Measurements from ENCODE around the gene DOCK4.

Gene DOCK4

DNA sequence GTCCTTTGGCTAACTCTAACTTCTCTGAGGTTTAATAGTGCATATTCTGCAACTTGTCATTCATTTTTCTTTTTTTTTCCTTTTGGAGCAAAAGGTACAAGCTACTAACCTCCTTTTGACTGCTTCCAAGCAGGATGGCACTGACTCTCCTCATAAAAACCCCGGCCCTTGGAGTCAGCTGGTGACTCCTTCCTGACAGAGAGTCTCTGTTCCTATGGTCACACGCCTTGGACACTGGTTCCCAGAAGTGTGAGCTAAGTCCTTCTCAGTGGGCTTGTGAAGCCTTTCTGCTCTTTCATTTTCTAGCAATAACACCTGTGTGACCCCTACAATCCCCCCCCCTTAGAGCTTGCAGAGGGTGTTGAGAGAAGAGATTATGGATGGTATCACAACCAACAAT, 21.7 kb downstream of the DOCK4 start:
- TF ChIP-seq, protein P1, sequence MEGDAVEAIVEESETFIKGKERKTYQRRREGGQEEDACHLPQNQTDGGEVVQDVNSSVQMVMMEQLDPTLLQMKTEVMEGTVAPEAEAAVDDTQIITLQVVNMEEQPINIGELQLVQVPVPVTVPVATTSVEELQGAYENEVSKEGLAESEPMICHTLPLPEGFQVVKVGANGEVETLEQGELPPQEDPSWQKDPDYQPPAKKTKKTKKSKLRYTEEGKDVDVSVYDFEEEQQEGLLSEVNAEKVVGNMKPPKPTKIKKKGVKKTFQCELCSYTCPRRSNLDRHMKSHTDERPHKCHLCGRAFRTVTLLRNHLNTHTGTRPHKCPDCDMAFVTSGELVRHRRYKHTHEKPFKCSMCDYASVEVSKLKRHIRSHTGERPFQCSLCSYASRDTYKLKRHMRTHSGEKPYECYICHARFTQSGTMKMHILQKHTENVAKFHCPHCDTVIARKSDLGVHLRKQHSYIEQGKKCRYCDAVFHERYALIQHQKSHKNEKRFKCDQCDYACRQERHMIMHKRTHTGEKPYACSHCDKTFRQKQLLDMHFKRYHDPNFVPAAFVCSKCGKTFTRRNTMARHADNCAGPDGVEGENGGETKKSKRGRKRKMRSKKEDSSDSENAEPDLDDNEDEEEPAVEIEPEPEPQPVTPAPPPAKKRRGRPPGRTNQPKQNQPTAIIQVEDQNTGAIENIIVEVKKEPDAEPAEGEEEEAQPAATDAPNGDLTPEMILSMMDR (IDR thresholded peaks at IDR 0.05; ENCODE audit: insufficient read depth, low read depth, low read length, missing control alignments), result no peak
- H3K4me3 ChIP-seq (ENCODE audit: low read depth, low read length), result no peak overlapping the region
- DNase-seq (ENCODE audit: low read depth), result no peak

DNA sequence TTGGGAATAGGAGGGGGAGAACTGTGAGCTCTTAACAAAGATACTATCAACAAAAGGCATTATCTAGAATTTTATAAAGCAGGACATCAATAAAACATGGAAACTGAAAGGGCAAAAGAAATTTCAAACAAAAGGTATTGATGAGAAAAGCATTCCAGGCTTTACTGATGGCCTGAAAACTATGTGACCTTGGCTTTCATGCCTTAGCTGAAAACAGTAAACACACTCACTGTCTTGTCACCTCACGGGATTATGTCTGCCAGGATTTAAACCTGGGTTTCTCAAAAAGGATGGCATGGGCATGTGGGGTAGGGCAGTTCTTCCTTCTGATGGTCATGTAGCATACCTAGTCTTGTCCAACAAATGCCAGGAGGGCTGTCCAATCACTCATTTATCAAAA, 22.9 kb downstream of the DOCK4 start:
- H3K4me3 ChIP-seq (ENCODE audit: low read depth, low read length), result no peak overlapping the region
- DNase-seq (ENCODE audit: low read depth), result no peak
- TF ChIP-seq, protein P1 (IDR thresholded peaks at IDR 0.05; ENCODE audit: insufficient read depth, low read depth, low read length, missing control alignments), result no peak

DNA sequence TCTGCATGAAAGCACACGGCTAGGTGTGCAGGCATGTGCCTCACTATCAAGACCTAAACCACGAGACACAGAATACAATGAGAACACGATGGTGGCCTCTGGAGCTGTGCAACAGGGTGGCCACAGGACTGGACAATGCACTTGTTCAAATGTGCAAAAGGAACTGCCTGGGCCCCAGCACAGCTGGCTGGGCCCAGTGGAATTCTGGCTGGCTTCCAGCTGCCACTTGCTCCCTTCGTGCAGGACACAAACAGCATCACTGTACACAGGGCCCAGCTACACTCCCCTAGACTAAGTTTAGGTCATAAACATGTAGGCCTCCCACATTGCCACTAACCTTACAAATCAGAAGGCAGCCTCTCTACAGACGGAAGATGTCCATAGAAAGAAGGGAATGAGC, 23.4 kb downstream of the DOCK4 start:
- no peak overlapping the region for H3K4me3 ChIP-seq (ENCODE audit: low read depth, low read length)
- no peak for DNase-seq (ENCODE audit: low read depth)
- TF ChIP-seq, protein P1 (IDR thresholded peaks at IDR 0.05; ENCODE audit: insufficient read depth, low read depth, low read length, missing control alignments), result no peak

DNA sequence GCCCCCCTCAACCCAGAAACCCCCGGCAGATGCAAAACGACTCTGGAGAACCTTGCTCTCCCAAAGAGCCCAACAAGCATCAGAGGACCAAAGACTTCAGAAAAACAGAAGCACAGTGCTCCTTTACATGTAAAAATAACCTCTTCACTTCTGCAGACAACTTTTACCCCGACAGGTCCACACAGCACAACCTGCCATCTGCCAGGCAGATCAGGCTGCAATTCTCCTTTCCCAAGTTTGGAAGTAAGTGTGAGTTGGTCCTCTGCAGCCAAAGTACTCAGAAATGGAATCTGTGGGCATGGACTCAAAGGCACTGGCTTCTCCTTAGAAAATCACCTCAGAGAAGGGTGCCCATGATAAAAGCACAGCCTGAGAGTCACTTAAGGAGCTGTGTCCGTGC, 26.0 kb downstream of the DOCK4 start:
- no peak overlapping the region for H3K4me3 ChIP-seq (ENCODE audit: low read depth, low read length)
- no peak for DNase-seq (ENCODE audit: low read depth)
- TF ChIP-seq, protein P1 (IDR thresholded peaks at IDR 0.05; ENCODE audit: insufficient read depth, low read depth, low read length, missing control alignments), result no peak

DNA sequence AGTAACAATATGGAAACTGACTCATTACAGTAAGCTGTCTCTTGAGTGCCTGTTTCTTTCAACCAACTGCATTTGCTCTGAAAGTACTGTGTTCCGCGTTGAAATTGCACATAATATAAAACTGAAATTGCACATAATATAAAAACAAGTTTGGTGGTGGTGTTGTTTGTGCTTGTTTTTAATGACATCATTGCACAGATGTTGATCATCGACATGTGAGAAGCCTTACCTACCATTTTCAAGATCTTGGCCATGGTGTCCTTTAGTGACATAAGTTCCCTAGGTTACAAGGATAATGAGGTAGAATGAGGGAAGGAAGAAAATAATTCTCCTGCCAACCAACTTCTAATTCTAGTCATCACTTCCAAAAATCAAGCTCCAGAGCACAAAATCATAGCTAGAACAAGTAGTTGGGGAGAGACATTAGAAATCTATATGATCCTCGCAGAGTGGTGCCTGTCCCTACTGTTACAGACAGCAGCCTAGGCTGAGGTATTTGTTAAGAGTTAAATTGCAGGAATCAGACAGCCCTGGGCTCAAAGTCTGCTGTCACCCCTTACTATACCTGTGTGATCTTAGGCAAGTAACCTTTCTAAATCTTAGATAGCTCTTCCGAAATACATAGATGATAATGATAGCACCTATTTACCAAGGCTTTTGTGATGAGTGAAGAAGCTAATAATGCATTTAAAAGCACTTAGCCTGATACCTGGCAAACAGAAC, 29.3 kb downstream of the DOCK4 start:
- no peak for DNase-seq (ENCODE audit: low read depth)
- TF ChIP-seq, protein P1 (IDR thresholded peaks at IDR 0.05; ENCODE audit: insufficient read depth, low read depth, low read length, missing control alignments), result no peak
- H3K4me3 ChIP-seq (ENCODE audit: low read depth, low read length), result no peak overlapping the region

DNA sequence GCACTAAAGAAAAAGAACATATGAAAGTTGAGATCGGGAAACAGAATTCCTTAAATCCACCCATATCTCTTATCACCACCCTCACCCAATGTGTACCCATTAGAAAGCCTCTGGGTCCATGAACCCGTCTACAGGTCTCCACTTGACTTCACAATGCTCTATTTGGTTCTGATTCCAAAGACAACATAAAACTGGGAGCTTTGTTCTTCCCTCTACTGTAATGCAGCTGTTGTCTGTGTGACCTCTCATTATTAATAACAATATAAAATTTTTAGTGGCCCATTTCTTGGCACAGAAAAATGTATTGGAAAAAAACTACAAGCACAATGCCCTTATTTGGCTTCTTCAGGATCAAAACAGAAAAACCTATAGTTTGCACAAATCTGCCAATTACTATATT, 30.0 kb downstream of the DOCK4 start:
- TF ChIP-seq, protein P1 (IDR thresholded peaks at IDR 0.05; ENCODE audit: insufficient read depth, low read depth, low read length, missing control alignments), result no peak
- H3K4me3 ChIP-seq (ENCODE audit: low read depth, low read length), result no peak overlapping the region
- DNase-seq (ENCODE audit: low read depth), result no peak

DNA sequence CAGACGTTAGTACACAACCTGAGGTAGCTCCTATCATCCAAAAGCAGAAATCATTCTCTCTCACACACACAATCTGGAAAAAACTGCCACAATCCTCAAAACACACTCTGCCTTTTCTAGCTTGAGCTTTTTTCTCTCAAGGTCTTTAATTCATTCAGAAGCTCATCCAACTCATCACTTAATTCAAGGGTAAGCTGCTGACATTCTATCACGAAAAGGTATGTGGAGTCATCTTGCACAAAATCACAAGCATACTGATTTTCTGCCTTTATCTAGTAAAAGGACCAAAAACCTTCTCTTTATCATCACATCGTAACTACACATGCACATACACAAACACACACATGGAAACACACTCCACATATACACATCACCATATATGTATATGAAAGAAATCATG, 32.0 kb downstream of the DOCK4 start:
- TF ChIP-seq, protein P1 (IDR thresholded peaks at IDR 0.05; ENCODE audit: insufficient read depth, low read depth, low read length, missing control alignments), result no peak
- no peak for DNase-seq (ENCODE audit: low read depth)
- H3K4me3 ChIP-seq (ENCODE audit: low read depth, low read length), result no peak overlapping the region
